Measurements from ENCODE around the gene EPHA1.

DNA sequence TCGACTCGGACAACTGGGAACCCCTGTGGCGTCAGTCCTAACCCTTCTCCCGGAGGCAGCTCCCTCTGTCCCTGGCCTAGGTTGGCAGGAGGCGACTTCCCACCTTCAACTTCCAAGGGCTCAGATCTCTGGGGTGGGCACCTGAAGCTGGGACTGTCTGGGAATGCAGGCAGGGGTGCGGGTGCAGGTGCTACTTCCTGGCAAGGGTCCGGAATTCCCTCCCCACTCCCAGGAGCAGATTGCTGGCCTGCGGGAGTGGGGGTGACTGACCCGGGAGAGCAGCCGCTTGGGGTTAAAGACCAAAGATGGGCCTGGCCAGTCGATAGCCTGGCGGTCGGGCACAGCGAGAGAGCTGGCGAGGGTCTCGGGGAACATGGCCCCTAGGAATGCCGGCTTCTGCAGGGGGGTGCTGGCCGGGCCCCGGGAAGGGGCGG, 387 bp downstream of the EPHA1 start:
- TF ChIP-seq, protein P1, sequence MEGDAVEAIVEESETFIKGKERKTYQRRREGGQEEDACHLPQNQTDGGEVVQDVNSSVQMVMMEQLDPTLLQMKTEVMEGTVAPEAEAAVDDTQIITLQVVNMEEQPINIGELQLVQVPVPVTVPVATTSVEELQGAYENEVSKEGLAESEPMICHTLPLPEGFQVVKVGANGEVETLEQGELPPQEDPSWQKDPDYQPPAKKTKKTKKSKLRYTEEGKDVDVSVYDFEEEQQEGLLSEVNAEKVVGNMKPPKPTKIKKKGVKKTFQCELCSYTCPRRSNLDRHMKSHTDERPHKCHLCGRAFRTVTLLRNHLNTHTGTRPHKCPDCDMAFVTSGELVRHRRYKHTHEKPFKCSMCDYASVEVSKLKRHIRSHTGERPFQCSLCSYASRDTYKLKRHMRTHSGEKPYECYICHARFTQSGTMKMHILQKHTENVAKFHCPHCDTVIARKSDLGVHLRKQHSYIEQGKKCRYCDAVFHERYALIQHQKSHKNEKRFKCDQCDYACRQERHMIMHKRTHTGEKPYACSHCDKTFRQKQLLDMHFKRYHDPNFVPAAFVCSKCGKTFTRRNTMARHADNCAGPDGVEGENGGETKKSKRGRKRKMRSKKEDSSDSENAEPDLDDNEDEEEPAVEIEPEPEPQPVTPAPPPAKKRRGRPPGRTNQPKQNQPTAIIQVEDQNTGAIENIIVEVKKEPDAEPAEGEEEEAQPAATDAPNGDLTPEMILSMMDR (IDR thresholded peaks at IDR 0.05) = no peak
- no peak for TF ChIP-seq POLR2A (IDR thresholded peaks at IDR 0.05)
